ENCODE data around the gene STAG2.

STAG2 gene

DNA sequence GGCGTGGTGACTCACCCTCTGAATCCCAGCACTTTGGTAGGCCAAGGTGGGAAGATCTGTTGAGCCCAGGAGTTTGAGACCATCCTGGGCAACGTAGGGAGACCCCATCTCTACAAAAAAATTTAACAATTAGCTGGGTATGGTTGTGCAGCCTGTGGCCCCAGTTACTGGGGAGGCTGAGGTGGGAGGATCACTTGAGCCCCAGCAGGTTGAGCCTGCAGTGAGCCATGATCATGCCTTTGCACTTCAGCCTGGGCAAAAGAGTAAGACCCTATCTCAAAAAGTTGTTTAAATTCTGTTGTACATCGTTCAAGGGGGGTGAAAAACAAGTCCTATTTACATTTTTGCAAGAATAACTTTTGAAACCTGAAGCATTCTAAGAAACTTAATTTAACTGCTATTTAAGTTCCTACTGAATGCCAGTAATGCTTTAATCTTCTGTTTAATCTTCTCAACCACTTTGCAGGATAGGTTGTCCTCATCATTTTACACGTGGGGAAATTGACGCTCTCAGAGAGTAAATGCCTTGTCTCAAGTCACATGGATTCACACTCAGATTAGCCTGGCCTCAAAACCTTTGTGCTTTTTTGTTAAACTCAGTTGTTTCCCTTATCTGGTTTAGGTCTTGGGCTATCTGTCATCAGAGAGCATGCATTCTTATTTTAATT lies 7.0 kb downstream of the STAG2 start (continued):
- TF ChIP-seq, protein P1, sequence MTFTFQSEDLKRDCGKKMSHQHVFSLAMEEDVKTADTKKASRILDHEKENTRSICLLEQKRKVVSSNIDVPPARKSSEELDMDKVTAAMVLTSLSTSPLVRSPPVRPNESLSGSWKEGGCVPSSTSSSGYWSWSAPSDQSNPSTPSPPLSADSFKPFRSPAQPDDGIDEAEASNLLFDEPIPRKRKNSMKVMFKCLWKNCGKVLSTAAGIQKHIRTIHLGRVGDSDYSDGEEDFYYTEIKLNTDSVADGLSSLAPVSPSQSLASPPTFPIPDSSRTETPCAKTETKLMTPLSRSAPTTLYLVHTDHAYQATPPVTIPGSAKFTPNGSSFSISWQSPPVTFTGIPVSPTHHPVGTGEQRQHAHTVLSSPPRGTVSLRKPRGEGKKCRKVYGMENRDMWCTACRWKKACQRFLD (tag by site-specific recombination; IDR thresholded peaks at IDR 0.05) = no peak
- TF ChIP-seq ZNF571 (tag by site-specific recombination; IDR thresholded peaks at IDR 0.05) = no peak

DNA sequence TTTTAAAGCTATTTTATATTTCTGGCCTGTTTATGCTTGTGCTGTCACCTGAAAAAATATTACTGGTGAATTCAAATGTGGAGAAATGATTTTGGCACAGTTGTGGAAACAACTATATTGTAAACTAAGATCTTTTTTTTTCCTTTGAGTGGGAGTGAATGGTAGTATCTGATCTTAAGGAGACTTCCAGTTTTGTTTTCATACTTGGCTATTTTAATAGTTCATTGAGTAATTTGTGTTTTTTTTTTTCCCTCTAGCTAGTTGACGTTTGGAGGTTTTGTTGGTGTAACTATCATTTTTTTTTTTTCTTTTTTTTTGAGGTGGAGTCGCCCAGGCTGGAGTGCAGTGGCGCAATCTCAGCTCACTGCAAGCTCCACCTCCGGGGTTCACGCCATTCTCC lies 10.5 kb downstream of the STAG2 start:
- CTCF ChIA-PET = interaction anchor here (0.9 kb wide), 1 partner anchor 23 kb away, joined by 3 read pairs; no protein-coding TSS in a partner anchor

DNA sequence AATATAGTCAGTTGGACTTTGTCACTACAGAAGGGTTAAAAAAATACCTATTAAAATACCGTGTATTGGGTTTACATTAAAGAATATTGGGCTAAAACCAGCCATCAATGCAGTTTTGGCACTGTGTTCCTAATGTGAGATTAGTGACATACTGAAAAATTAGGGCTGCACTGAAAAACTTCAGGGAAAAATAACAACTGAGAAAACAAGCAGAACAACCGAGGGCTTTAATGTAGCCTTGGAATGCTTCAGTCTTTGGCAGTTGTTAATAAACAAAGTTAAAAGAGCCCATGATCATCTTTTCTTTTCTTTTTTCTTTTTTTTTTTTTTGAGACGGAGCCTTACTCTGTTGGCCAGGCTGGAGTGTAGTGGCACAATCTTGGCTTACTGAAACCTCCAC lies 12.4 kb downstream of the STAG2 start:
- H3K27ac ChIP-seq (ENCODE audit: extremely low read depth, low read depth, low read length) = no peak overlapping the region
- CTCF ChIA-PET = interaction anchor here (0.6 to 0.7 kb wide), 2 partner anchors 8 to 140 kb away, joined by 4 read pairs; no protein-coding TSS in a partner anchor
- H3K9me3 ChIP-seq (ENCODE audit: control insufficient read depth, insufficient read depth, low read depth, low read length) = no peaks in the 10 kb centered on the region
- TF ChIP-seq, protein P2, sequence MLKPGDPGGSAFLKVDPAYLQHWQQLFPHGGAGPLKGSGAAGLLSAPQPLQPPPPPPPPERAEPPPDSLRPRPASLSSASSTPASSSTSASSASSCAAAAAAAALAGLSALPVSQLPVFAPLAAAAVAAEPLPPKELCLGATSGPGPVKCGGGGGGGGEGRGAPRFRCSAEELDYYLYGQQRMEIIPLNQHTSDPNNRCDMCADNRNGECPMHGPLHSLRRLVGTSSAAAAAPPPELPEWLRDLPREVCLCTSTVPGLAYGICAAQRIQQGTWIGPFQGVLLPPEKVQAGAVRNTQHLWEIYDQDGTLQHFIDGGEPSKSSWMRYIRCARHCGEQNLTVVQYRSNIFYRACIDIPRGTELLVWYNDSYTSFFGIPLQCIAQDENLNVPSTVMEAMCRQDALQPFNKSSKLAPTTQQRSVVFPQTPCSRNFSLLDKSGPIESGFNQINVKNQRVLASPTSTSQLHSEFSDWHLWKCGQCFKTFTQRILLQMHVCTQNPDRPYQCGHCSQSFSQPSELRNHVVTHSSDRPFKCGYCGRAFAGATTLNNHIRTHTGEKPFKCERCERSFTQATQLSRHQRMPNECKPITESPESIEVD (tag by site-specific recombination; IDR thresholded peaks at IDR 0.05) = 0 out of 2 replicates have a peak, but pooled peaks have one; percentile 7
- TF ChIP-seq ZNF155 (tag by site-specific recombination; IDR thresholded peaks at IDR 0.05) = no peak
- no peaks in the 10 kb centered on the region; a peak in 1 of 3 replicates for H3K36me3 ChIP-seq (ENCODE audit: control insufficient read depth in 2 of 2, insufficient read depth in 1 of 2, low read length in 2 of 2)
- POLR2A ChIA-PET = interaction anchor here (0.7 kb wide), 1 partner anchor 14 kb away, joined by 3 read pairs; no protein-coding TSS in a partner anchor
- H3K4me3 ChIP-seq (ENCODE audit: low read depth, low read length) = no peak overlapping the region
- H3K4me1 ChIP-seq (ENCODE audit: control insufficient read depth, insufficient read depth, low read length) = no peaks in the 10 kb centered on the region

More for the DNA sequence above, 10.5 kb downstream of the STAG2 start:
- Histone ChIP-seq H3K4me1 (ENCODE audit: control insufficient read depth, insufficient read depth, low read length) (no peaks in the 10 kb centered on the region; the same call in 1 of the 2 replicates), H3K9me3 (ENCODE audit: control insufficient read depth, insufficient read depth, low read depth, low read length) (no peaks in the 10 kb centered on the region), H3K27ac (ENCODE audit: extremely low read depth, low read depth, low read length) (no peak overlapping the region), H3K4me3 (ENCODE audit: low read depth, low read length) (no peak overlapping the region), H3K36me3 (ENCODE audit: control insufficient read depth in 2 of 2, insufficient read depth in 1 of 2, low read length in 2 of 2) (no peaks in the 10 kb centered on the region; a peak in 1 of 3 replicates)
- POLR2A ChIA-PET = interaction anchor here (0.7 kb wide), 1 partner anchor 147 kb away, joined by 14 read pairs; no protein-coding TSS in a partner anchor
- TF ChIP-seq ZNF596 (tag by site-specific recombination; IDR thresholded peaks at IDR 0.05) (no peak), ZNF394 (tag by site-specific recombination; IDR thresholded peaks at IDR 0.05; ENCODE audit: borderline replicate concordance) (no peak), GLI2 (tag by site-specific recombination; IDR thresholded peaks at IDR 0.05; ENCODE audit: borderline replicate concordance, low read depth) (no peak), ZNF768 (tag by site-specific recombination; IDR thresholded peaks at IDR 0.05) (no peak)
- TF ChIP-seq, protein P3, sequence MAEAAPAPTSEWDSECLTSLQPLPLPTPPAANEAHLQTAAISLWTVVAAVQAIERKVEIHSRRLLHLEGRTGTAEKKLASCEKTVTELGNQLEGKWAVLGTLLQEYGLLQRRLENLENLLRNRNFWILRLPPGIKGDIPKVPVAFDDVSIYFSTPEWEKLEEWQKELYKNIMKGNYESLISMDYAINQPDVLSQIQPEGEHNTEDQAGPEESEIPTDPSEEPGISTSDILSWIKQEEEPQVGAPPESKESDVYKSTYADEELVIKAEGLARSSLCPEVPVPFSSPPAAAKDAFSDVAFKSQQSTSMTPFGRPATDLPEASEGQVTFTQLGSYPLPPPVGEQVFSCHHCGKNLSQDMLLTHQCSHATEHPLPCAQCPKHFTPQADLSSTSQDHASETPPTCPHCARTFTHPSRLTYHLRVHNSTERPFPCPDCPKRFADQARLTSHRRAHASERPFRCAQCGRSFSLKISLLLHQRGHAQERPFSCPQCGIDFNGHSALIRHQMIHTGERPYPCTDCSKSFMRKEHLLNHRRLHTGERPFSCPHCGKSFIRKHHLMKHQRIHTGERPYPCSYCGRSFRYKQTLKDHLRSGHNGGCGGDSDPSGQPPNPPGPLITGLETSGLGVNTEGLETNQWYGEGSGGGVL (tag by site-specific recombination; IDR thresholded peaks at IDR 0.05) = no peak
- TF ChIP-seq, protein P4, sequence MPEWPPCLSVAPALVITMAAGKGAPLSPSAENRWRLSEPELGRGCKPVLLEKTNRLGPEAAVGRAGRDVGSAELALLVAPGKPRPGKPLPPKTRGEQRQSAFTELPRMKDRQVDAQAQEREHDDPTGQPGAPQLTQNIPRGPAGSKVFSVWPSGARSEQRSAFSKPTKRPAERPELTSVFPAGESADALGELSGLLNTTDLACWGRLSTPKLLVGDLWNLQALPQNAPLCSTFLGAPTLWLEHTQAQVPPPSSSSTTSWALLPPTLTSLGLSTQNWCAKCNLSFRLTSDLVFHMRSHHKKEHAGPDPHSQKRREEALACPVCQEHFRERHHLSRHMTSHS (tag by site-specific recombination; IDR thresholded peaks at IDR 0.05) = no peak

DNA sequence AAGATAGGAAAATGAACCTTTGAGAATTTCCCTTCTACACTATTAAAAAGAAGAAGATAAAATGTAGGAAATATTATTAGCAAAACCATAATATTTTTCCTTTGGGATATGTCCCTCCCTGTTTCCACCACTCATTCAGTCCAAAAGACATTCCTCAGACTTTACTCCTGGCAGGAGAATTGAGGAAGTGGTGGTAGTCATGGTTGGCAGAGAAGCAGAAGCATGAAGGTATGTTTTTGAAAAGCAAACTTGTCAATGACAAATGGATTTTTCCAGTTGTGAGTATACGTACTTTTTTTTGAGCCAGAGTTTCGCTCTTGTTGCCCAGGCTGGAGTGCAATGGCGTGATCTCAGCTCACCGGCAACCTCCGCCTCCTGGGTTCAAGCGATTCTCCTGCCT lies 13.7 kb downstream of the STAG2 start:
- TF ChIP-seq ZNF664 (tag by site-specific recombination; IDR thresholded peaks at IDR 0.05) (no peak), ZNF777 (tag by site-specific recombination; IDR thresholded peaks at IDR 0.05; ENCODE audit: borderline replicate concordance) (no peak), BCL11A (tag by site-specific recombination; IDR thresholded peaks at IDR 0.05; ENCODE audit: low read depth) (no peak), ZNF184 (tag by site-specific recombination; IDR thresholded peaks at IDR 0.05) (no peak), ZNF37A (tag by site-specific recombination; IDR thresholded peaks at IDR 0.05) (no peak), ZEB2 (tag by site-specific recombination; IDR thresholded peaks at IDR 0.05) (no peak), IKZF3 (tag by site-specific recombination; IDR thresholded peaks at IDR 0.05) (0 out of 2 replicates have a peak, but pooled peaks have one; percentile 20)
- peaks cover 10% of the 10 kb centered on the region for H3K4me1 ChIP-seq (ENCODE audit: control insufficient read depth, insufficient read depth, low read length)
- H3K27ac ChIP-seq (ENCODE audit: extremely low read depth, low read depth, low read length) = no peak overlapping the region
- CTCF ChIA-PET = no interaction called here
- POLR2A ChIA-PET = no interaction called here
- no peak overlapping the region for H3K4me3 ChIP-seq (ENCODE audit: low read depth, low read length)
- no peaks in the 10 kb centered on the region for H3K9me3 ChIP-seq (ENCODE audit: control insufficient read depth, insufficient read depth, low read depth, low read length)
- H3K36me3 ChIP-seq (ENCODE audit: control insufficient read depth in 2 of 2, insufficient read depth in 1 of 2, low read length in 2 of 2) = no peaks in the 10 kb centered on the region

Data from HEK293 (cell line).